Measurements from ENCODE around the gene SEZ6L.

DNA sequence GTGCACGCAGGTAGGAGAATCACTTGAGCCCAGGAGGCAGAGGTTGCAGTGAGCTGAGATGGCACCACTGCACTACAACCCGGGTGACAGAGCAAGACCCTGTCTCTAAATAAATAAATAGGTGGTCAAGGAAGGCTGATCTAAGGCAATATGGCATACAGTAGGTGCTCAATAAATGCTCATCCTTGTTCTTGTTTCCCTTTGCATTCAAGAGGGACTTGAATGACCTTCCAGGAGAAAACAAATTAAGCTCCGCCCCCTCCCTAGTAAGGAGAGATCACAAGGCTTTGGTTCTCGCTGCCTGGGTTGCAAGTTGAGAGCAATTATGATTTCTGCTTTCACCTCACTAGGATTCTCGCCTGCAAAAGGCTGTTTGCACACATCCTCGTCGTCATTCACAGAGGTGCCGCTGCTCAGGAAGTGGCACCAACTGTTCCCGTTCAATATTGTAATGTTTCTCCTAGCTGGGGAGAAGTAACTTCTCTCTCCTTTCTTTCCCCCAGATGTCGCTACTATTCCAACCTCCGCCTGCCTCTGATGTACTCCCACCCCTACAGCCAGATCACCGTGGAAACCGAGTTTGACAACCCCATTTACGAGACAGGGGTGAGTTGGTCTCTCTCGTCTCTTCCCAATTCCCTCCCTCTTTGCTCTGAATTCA is 208.0 kb downstream of the SEZ6L start:
- TF ChIP-seq YY1 (IDR thresholded peaks at IDR 0.05; ENCODE audit: insufficient read depth, insufficient read length) (no peak), SUZ12 (IDR thresholded peaks at IDR 0.05; ENCODE audit: extremely low read depth, insufficient read depth, insufficient read length) (no peak)
